Bone marrow (tissue), 2 donors: ENCODE data around the gene FBXW11.
"Not testable (repeated sequence)": the region's sequence is repeated elsewhere in the genome, so short reads cannot be mapped to it uniquely, and the experiment has no call there.

Experiments
- DNase-seq, 2 donors: peaks; one replicate each; lab custom pipeline; 2025; lab: John Stamatoyannopoulos, UW

The FBXW11 gene

DNA sequence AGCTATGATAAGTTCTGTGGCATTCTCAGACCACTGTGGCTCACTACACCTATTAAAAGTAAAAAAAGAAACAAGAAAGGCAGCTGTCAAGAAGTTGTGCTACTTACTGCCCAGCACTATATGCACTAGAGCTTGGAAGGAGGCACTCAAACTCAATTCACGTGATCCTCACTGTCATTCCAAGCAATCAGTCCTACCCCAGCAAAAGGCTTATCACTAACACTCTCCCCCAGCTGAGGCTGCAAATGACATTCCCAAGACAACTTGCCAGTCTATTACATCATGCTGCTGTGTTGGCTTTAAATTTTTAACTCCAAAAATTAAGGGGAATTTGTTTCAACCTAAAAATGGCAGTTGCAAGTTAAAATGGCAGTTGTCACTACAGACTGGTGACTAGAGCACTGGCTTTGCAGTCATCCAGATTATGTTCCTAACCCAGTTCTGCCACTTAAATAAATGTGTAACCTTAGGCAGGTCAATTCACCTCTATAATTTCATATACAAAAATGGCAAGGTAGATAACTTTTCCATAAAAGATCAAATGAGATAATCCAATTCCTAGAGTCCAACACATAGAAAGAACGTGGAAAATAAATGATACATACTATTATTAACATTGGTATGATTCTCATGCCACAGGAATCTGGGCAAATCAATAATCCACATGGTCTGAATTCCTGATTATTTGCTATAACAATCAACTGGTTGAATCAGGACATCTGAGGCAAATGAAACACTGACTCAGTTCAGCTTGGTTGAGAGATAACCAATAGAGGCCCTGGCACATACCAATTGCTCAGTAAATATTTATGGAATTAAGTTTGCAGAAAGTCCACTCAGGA, 52.4 kb downstream of the FBXW11 start:
- DNase-seq: no peak

- DNase-seq: peak in 1 of 2 donors; percentile 33
Observed at GRCh38 chr5:171952021-171952420, 54.4 kb downstream of the FBXW11 start.

GRCh38 chr5:171951218-171951617, 55.2 kb downstream of the FBXW11 start:
- no peak for DNase-seq

DNA sequence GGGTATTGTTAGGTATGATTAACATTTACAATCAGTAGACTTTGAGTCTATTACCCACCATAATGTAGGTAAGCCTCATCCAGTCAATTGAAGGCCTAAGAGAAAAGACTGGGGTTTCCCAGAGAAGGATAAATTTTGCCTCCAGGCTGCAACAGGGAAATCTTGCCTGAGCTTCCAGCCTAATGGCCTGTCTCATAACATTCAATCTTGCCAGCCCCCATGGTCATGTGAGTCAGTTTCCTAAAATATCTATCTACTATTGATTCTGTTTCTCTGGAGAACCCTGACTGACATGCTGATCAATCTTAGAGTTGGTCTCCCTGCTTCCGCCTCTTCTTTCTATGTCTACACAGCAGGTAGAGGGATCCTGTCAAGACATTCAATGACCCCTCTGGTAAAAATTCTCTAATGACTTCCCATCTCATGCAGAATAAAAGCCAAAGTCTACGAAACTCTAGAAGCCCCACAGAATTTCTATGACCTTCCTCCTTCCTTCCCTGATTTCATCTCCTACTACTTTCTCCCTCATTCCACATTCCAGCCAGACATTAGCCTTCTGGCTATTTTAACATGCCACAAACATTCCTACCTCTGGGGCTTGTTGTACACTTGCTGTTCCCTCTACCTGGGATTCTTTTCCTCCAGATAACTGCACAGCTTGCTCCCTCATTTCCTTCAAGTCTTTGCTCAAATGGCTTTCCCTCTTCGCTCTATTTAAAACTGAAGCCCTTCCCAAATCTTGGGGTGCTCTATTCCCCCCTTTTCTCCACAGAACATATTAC, 60.2 kb downstream of the FBXW11 start:
- DNase-seq: no peak

DNA sequence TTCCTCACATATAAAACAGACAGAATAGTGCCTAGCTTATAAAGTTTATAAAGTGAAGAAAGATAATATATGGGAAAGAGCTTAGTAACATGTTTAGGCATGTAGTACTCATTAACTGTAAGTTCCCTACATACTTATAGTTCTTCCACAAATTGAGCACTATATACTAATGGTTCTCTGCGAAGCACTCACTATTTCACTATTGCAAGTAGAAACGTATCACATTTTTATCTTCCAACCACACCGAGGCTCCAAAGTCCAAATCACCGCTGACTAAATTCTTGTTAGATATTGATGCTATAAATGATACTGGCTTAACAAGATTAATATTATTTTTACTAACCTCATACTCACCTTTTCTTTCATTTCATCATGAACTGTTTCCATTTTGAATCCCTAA, 61.0 kb downstream of the FBXW11 start:
- DNase-seq: no peak

DNA sequence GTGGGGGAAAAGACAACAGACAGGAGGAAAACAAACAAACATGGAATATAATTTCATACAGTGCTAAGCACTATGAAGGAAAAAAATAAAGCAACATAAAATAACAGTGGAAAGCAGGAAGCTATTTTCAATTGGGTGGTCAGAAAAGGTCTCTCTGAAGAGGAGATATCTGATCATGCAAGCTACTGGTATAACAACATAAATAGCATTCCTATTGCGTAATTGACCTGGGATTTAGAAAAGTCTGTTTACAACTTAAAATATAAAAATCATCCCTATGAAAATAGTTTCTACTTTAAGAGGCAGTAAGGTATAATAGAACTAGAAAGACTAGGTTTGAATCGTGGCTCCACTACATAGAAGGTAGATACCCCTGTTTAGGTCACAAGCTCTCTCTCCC, 61.4 kb downstream of the FBXW11 start:
- peak in 1 of 2 donors; percentile 1 for DNase-seq

DNA sequence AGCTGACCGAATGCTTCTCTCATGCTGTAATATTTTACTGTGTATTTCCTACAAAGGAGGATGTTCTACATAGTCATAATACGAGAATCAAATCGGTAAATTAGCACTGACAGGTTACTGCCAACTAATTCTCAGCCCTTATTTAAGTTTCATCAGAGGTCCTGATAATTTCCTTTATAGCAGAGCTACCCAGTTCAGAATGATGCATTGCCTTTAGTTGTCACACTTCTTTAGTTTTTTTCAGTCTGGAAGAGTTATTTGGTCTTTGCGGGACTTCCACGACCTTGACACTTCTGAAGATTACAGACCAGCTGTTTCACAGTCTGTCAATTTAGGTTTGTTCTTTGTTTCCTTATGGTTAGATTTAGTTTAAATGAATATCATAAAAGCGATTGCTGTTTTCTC, 64.3 kb downstream of the FBXW11 start:
- DNase-seq: not testable (repeated sequence)

- not testable (repeated sequence) for DNase-seq
Observed at GRCh38 chr5:171941675-171942074, 64.8 kb downstream of the FBXW11 start.

DNA sequence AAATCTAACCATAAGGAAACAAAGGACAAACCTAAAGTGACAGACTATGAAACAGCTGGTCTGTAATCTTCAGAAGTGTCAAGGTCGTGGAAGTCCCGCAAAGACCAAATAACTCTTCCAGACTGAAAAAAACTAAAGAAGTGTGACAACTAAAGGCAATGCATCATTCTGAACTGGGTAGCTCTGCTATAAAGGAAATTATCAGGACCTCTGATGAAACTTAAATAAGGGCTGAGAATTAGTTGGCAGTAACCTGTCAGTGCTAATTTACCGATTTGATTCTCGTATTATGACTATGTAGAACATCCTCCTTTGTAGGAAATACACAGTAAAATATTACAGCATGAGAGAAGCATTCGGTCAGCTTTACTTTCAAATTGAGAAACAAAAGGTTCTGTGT, 65.2 kb downstream of the FBXW11 start:
- DNase-seq: not testable (repeated sequence)

DNA sequence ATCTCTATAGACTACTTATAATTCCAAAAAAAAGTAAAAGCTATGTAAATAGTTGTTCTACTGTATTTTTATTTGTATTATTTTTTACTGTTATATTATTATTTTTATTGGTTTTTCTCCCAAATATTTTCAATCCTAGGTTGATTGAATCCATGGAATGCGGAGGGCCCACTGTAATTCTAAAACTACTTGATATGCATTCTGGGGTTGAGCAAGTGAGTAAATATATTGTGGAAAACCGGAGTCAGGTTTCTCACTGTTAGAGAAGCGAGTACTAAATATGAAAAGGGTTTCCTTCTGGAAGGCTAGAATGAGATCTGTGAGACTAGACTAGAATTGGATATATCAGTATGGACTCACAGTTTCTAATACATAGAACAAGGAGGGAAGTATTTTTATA, 66.5 kb downstream of the FBXW11 start:
- DNase-seq: no peak

DNA sequence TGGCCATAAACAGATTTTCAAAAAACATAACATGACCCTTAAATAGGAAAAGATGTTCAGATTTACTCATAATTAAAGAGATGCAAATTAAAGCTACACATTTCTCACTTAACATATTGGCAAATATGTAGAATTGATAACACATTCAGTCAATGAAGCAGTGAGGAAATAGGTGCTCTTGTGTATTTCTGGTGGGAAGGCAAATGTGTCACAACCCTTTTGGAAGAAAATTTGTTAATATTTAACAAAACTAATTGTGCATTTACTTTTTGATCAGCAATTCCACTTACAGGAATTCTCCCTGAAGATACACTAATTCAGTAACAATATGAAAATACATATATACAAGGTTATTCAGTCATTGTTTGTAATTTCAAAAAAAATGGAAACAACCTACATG, 68.1 kb downstream of the FBXW11 start:
- no peak for DNase-seq

GRCh38 chr5:171937351-171937750, 69.1 kb downstream of the FBXW11 start:
- no peak for DNase-seq

DNA sequence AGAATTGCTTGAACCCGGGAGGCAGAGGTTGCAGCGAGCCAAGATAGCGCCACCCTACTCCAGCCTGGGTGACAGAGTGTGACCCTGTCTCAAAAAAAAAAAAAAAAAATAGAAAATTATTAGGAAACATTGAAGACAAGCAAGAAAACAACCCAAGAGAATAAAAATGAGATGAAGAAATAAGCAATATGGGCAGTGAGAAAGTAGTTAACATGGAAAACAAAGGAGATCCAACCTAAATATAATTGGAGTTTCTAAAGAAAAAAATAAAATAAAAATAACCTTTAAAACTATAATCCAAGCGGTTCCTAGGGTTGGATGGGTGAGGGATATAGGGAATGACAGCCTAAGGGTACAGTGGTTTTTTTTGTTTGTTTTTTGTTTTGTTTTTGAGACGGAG, 71.9 kb downstream of the FBXW11 start:
- no peak for DNase-seq

- DNase-seq: no peak
Observed at GRCh38 chr5:171931163-171931562, 75.3 kb downstream of the FBXW11 start.

- DNase-seq: no peak
Observed at GRCh38 chr5:171927345-171927941, 79.0 kb downstream of the FBXW11 start.

GRCh38 chr5:171926311-171926710, 80.1 kb downstream of the FBXW11 start:
- DNase-seq: no peak

DNA sequence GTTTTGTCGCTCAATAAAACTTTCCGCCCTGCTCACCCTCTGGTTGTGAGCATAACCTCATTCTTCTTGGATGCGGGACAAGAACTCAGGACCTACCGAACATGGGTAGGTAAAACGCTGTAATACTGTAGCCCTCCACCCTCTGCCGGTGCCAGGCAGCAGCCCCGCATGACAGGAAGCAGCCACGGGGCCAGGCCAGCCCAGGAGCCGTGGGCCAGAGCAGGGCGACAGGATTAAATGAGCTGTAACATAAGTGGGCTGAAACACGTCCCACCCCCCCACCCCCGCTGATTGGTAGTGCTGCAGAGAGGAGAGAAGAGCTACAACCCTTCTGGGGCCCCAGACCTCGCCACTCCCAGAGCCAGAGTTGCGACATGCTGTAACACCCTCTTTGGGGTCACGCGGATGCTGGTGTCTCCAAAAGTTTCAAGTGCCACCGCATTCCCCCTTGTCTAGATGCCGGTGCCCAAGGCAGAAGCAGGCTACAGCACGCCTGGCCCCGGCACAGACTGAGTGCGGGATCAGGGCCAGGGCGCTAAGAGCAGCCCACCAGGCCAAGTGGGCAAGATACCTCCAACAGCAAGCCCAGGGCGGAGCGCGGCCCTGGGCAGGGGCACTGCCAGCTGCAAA, 81.8 kb downstream of the FBXW11 start:
- no peak for DNase-seq

GRCh38 chr5:171920765-171921391, 85.6 kb downstream of the FBXW11 start:
- no peak for DNase-seq

GRCh38 chr5:171915700-171916099, 90.7 kb downstream of the FBXW11 start:
- DNase-seq: not testable (repeated sequence)

DNA sequence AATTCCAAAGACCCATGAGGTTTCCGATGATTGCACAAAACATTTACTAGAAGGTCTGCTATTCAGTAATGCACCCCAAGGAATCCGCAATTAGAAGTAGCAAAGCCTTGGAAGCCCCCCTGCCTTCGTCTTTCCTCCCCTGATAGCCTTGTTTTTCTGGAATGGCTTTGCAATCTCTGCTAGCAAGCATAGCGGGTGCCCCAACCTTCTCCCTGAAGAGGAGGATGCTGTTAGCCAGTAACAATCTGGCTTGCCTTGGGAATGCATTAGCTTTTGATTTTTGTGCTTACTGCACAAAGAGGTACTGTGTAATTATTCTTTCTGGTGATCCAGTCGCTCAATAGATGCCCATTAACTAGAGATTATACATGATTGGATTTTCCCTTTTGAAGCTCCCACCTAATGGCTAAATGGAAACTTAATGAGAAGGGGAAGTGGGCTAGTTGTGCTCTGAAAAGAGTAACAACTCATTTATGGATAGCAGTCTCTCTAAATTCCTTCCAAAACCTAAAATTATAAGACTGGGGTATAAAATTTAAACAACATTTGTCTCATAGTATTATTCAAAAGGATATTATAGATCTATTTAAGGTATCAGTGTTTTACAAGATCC, 91.6 kb downstream of the FBXW11 start:
- no peak for DNase-seq

DNA sequence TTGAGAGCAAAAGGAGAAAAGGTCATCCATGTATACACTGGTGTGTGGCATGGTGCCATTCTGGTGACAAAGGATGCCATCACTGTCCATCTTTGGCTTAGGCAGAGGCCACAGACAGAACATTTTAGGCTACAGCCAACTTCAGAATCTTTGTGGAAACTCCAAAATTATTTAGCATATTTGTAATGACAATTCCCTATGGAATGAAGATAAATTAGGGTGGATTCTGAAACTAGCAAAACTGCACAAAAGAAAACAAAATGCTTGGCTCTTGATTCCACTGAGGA, 92.5 kb downstream of the FBXW11 start:
- DNase-seq: no peak

DNA sequence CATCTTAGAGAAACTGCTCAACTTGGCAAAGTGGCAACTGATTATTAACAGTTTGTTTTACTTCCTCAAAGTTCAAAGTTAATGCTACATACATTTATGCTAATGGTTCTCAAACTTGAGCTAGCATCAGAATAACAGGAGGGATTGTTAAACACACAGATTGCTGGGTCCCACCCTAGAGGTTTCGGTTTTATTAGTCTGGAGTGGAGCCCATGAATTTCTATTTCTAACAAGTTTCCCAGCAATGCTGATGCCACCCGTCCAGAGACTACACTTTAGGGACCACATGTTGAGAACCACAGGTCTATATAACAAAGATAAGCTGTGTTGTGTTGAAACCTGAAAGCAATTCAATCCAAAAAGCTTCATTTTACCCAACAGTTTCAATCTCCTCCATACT, 95.3 kb downstream of the FBXW11 start:
- no peak for DNase-seq
